Fibroblast of pulmonary artery (primary cell): Measurements from ENCODE around the gene PIP5K1A.
"Not testable (repeated sequence)": the region's sequence is repeated elsewhere in the genome, so short reads cannot be mapped to it uniquely, and the experiment has no call there.

ENCODE experiments used
- DNase-seq: peaks from one replicate; pipeline ENCODE4 v3.0.0-alpha.2; 2010; ENCODE audit warnings: low read depth
- H3K4me3 ChIP-seq: replicated peaks from 2 replicates; pipeline ENCODE4 v1.5.1; 2011; ENCODE audit warnings: low read depth, mild to moderate bottlenecking, control low read depth, low read length, moderate library complexity
- CTCF ChIP-seq: IDR thresholded peaks from 2 replicates; pipeline ENCODE4 v1.5.1; 2011; ENCODE audit warnings: mild to moderate bottlenecking, control low read depth, low read length, inconsistent platforms; ENCODE audit errors: missing control alignments

Gene PIP5K1A

GRCh38 chr1:151255381-151255780 lies 57.0 kb downstream of the PIP5K1A start:
- TF ChIP-seq CTCF: no peak
- peak overlapping the region; percentile 79 for H3K4me3 ChIP-seq
- peak; percentile 13 for DNase-seq

- no peak overlapping the region for H3K4me3 ChIP-seq
- DNase-seq: no peak
- no peak for TF ChIP-seq CTCF
Measured at GRCh38 chr1:151259351-151259750, 61.0 kb downstream of the PIP5K1A start.

- no peak for TF ChIP-seq CTCF
- no peak for DNase-seq
- no peak overlapping the region for H3K4me3 ChIP-seq
Measured at GRCh38 chr1:151265446-151266236, 67.3 kb downstream of the PIP5K1A start.

GRCh38 chr1:151266315-151266714 lies 68.0 kb downstream of the PIP5K1A start:
- no peak overlapping the region for H3K4me3 ChIP-seq
- TF ChIP-seq CTCF: no peak
- no peak for DNase-seq

GRCh38 chr1:151266821-151267220 lies 68.5 kb downstream of the PIP5K1A start:
- DNase-seq: no peak
- no peak overlapping the region for H3K4me3 ChIP-seq
- TF ChIP-seq CTCF: no peak

GRCh38 chr1:151267760-151268159 lies 69.4 kb downstream of the PIP5K1A start:
- no peak for TF ChIP-seq CTCF
- DNase-seq: no peak

GRCh38 chr1:151273924-151274466 lies 75.6 kb downstream of the PIP5K1A start:
- no peak for TF ChIP-seq CTCF

More at GRCh38 chr1:151267760-151268159, 69.4 kb downstream of the PIP5K1A start:
- H3K4me3 ChIP-seq: no peak overlapping the region

GRCh38 chr1:151275341-151275740 lies 77.0 kb downstream of the PIP5K1A start:
- DNase-seq, H3K4me3 ChIP-seq: not testable (repeated sequence)

More at GRCh38 chr1:151273924-151274466, 75.6 kb downstream of the PIP5K1A start:
- no peak overlapping the region for H3K4me3 ChIP-seq
- DNase-seq: no peak
